ENCODE measurements around the gene EIPR1. TPM values are rescaled to one million over a fixed set of nuclear protein-coding genes. Genes with fewer than 3 reads are reported as not detected.

Gene EIPR1
- total and polyA plus RNA-seq, 9 donors: 6.6 to 16.6 (median 8.9) TPM

- no peak overlapping the region for H3K27ac ChIP-seq
- peak in 1 of 5 donors; percentile 6 for DNase-seq
- no peak overlapping the region for H3K4me3 ChIP-seq
- no peak for TF ChIP-seq CTCF (IDR thresholded peaks at IDR 0.05)
- no peak for TF ChIP-seq EP300 (IDR thresholded peaks at IDR 0.05)
- WGBS, 3 donors: 74 to 86% (median 85%) methylated on average over 8 to 9 of the region's 9 CpGs
- no peaks in the 10 kb centered on the region for H3K27me3 ChIP-seq
- H3K36me3 ChIP-seq: no peaks in the 10 kb centered on the region
- no peaks in the 10 kb centered on the region for H3K9me3 ChIP-seq
- H3K4me1 ChIP-seq (ENCODE audit: insufficient read depth): peaks cover 5% of the 10 kb centered on the region
- intact Hi-C loops (cut with DNase I): no loop called here
Observed at GRCh38 chr2:3293221-3293620, 84.4 kb downstream of the EIPR1 start.

- DNase-seq: peak in 2 of 5 donors; percentile 3 to 11
- Histone ChIP-seq H3K27me3 (no peaks in the 10 kb centered on the region), H3K27ac (no peak overlapping the region), H3K9me3 (no peaks in the 10 kb centered on the region), H3K4me1 (ENCODE audit: insufficient read depth) (peaks cover 5% of the 10 kb centered on the region), H3K36me3 (no peaks in the 10 kb centered on the region), H3K4me3 (no peak overlapping the region)
- TF ChIP-seq EP300 (IDR thresholded peaks at IDR 0.05): no peak
- no peak for TF ChIP-seq POLR2A (IDR thresholded peaks at IDR 0.05)
- TF ChIP-seq CTCF (IDR thresholded peaks at IDR 0.05): no peak
- intact Hi-C loops (cut with DNase I): no loop called here
- WGBS, 3 donors: 85 to 96% (median 95%) methylated on average over 10 of the region's 10 CpGs
Observed at GRCh38 chr2:3292416-3292815, 85.2 kb downstream of the EIPR1 start.

- intact Hi-C loops (cut with DNase I): no loop called here
- Histone ChIP-seq H3K4me3 (no peak overlapping the region), H3K36me3 (no peaks in the 10 kb centered on the region), H3K4me1 (ENCODE audit: insufficient read depth) (peaks cover 5% of the 10 kb centered on the region), H3K27me3 (no peaks in the 10 kb centered on the region), H3K27ac (no peak overlapping the region), H3K9me3 (no peaks in the 10 kb centered on the region)
- TF ChIP-seq POLR2A (IDR thresholded peaks at IDR 0.05) (no peak), CTCF (IDR thresholded peaks at IDR 0.05) (no peak), EP300 (IDR thresholded peaks at IDR 0.05) (no peak)
- WGBS, 3 donors: 93 to 96% (median 94%) methylated on average over 7 of the region's 7 CpGs
- peak in 1 of 5 donors; percentile 6 for DNase-seq
Observed at GRCh38 chr2:3291750-3292149, 85.9 kb downstream of the EIPR1 start.

- WGBS, 3 donors: 97 to 99% (median 97%) methylated on average over 9 of the region's 9 CpGs
- Histone ChIP-seq H3K4me1 (ENCODE audit: insufficient read depth) (peaks cover 5% of the 10 kb centered on the region), H3K9me3 (no peaks in the 10 kb centered on the region), H3K27ac (no peak overlapping the region), H3K27me3 (no peaks in the 10 kb centered on the region), H3K4me3 (no peak overlapping the region), H3K36me3 (no peaks in the 10 kb centered on the region)
- intact Hi-C loops (cut with DNase I): no loop called here
- no peak for TF ChIP-seq CTCF (IDR thresholded peaks at IDR 0.05)
- TF ChIP-seq EP300 (IDR thresholded peaks at IDR 0.05): no peak
- no peak for TF ChIP-seq POLR2A (IDR thresholded peaks at IDR 0.05)
- DNase-seq: no peak
Observed at GRCh38 chr2:3291113-3291512, 86.5 kb downstream of the EIPR1 start.

Measured in ovary (tissue), 9 donors.